SK-N-SH (cell line): ENCODE results near the gene PER3. TPM values are rescaled to one million over a fixed set of nuclear protein-coding genes. Genes with fewer than 3 reads are reported as not detected.

ENCODE experiments used
- CTCF ChIA-PET: fragments of 300-600, 350-600 bp; formaldehyde crosslinking; extraction: SDS; loops from one replicate; lab custom pipeline; 2021; lab: Yijun Ruan, JAX
- POLR2A ChIA-PET: fragments of 350-600 bp; sonication (Branson Sonifier 250); formaldehyde crosslinking; extraction: SDS; loops from one replicate; lab custom pipeline; 2020; ENCODE audit warnings: antibody characterized with exemption, inconsistent platforms; lab: Yijun Ruan, JAX
- DNase-seq: peaks from one replicate; pipeline ENCODE4 v3.0.0; 2012
- H2AFZ ChIP-seq: fragments of 200-600 bp; sonication (generic); 2 replicates; pipeline ENCODE4 v1.8.1; 2016; ENCODE audit warnings: antibody characterized with exemption, mild to moderate bottlenecking, low read depth
- H3F3A ChIP-seq: fragments of 200-600 bp; sonication (generic); replicated peaks from 2 replicates; pipeline ENCODE3; 2016; ENCODE audit warnings: antibody characterized with exemption, mild to moderate bottlenecking; ENCODE audit not compliant: insufficient read depth
- H3K27ac ChIP-seq, 2 experiments: fragments of 200-500 bp in 1 of 2; fragments of 200-600 bp in 1 of 2; sonication (Bioruptor generic) in 1 of 2; sonication (generic), shearing (Covaris generic) in 1 of 2; 2 replicates each; pipeline versions ENCODE4 v1.5.1 to v1.6.1; 2014 to 2016; ENCODE audit warnings: low read depth in 2 of 2, inconsistent platforms in 1 of 2, low read length in 1 of 2, mild to moderate bottlenecking in 1 of 2, mixed read lengths in 1 of 2
- H3K27me3 ChIP-seq: fragments of 200-600 bp; sonication (generic), shearing (Covaris generic); 2 replicates; pipeline ENCODE4 v1.6.1; 2016; ENCODE audit warnings: mixed run types; ENCODE audit not compliant: insufficient read depth
- H3K36me3 ChIP-seq, 2 experiments: fragments of 200-500 bp in 1 of 2; fragments of 200-600 bp in 1 of 2; sonication (Bioruptor generic) in 1 of 2; sonication (generic) in 1 of 2; replicated peaks in 1 of 2; 2 replicates each; pipeline versions ENCODE3 to v1.5.1; 2014 to 2016; ENCODE audit warnings: low read length in 1 of 2, mild to moderate bottlenecking in 1 of 2; ENCODE audit not compliant: insufficient read depth in 2 of 2, control insufficient read depth in 1 of 2
- H3K4me1 ChIP-seq, 2 experiments: fragments of 200-500 bp in 1 of 2; fragments of 200-600 bp in 1 of 2; sonication (Bioruptor generic) in 1 of 2; sonication (generic), shearing (Covaris generic) in 1 of 2; 2 replicates each; pipeline versions ENCODE4 v1.5.1 to v1.6.1; 2014 to 2016; ENCODE audit warnings: low read depth in 1 of 2, low read length in 1 of 2, mixed run types in 1 of 2; ENCODE audit not compliant: insufficient read depth in 2 of 2, control insufficient read depth in 1 of 2
- H3K4me2 ChIP-seq: fragments of 200-600 bp; sonication (generic), shearing (Covaris generic); 2 replicates; pipeline ENCODE4 v1.6.1; 2017; ENCODE audit warnings: mixed run types
- H3K4me3 ChIP-seq, 2 experiments: fragments of 200-500 bp in 1 of 2; fragments of 200-600 bp in 1 of 2; sonication (Bioruptor generic) in 1 of 2; sonication (generic), shearing (Covaris generic) in 1 of 2; 2 replicates each; pipeline versions ENCODE4 v1.5.1 to v1.8.1; 2014 to 2016; ENCODE audit warnings: low read depth in 2 of 2, inconsistent platforms in 1 of 2, low read length in 1 of 2, mild to moderate bottlenecking in 1 of 2, mixed read lengths in 1 of 2, moderate library complexity in 1 of 2
- H3K79me2 ChIP-seq: fragments of 200-600 bp; sonication (generic); 2 replicates; pipeline ENCODE4 v1.8.1; 2017; ENCODE audit warnings: mild to moderate bottlenecking; ENCODE audit not compliant: insufficient read depth
- H3K9ac ChIP-seq: fragments of 200-600 bp; sonication (generic); 2 replicates; pipeline ENCODE4 v1.6.1; 2017; ENCODE audit warnings: mixed run types
- H3K9me2 ChIP-seq: fragments of 200-600 bp; sonication (generic); 2 replicates; pipeline ENCODE4 v1.6.1; 2017; ENCODE audit warnings: mixed run types
- H3K9me3 ChIP-seq: fragments of 200-600 bp; sonication (generic); 2 replicates; pipeline ENCODE4 v1.6.1; 2017; ENCODE audit warnings: mixed run types, mild to moderate bottlenecking, moderate library complexity
- H4K20me1 ChIP-seq: fragments of 200-600 bp; sonication (generic); 2 replicates; pipeline ENCODE4 v1.6.1; 2017; ENCODE audit warnings: mild to moderate bottlenecking, mixed run types; ENCODE audit not compliant: insufficient read depth
- EP300 ChIP-seq, 2 experiments: IDR thresholded peaks; 2 replicates each; pipeline versions ENCODE4 v1.4.0 to v1.6.1; 2012; ENCODE audit warnings: borderline replicate concordance in 1 of 2, low read depth in 1 of 2, low read length in 1 of 2
- EZH2phosphoT487 ChIP-seq: fragments of 200-600 bp; sonication (generic); IDR thresholded peaks from 2 replicates; pipeline ENCODE4 v1.6.1; 2017; ENCODE audit warnings: low read depth, mixed run types, mild to moderate bottlenecking, antibody characterized with exemption, moderate library complexity, borderline replicate concordance
- FOXM1 ChIP-seq: IDR thresholded peaks from 2 replicates; pipeline ENCODE4 v1.4.0; 2012; ENCODE audit warnings: low read depth, mild to moderate bottlenecking
- GATA2 ChIP-seq: sonication (generic); formaldehyde crosslinking; IDR thresholded peaks from 2 replicates; pipeline ENCODE4 v1.5.0; 2020; ENCODE audit warnings: mild to moderate bottlenecking, missing genetic modification reagents
- JUND ChIP-seq: IDR thresholded peaks from 2 replicates; pipeline ENCODE4 v1.4.0; 2012
- NFIC ChIP-seq: IDR thresholded peaks from 2 replicates; pipeline ENCODE4 v1.4.0; 2012; ENCODE audit warnings: borderline replicate concordance
- REST ChIP-seq: IDR thresholded peaks from 2 replicates; pipeline ENCODE4 v1.6.1; 2012; ENCODE audit warnings: mild to moderate bottlenecking, low read depth, low read length, moderate library complexity
- RXRA ChIP-seq: IDR thresholded peaks from 2 replicates; pipeline ENCODE4 v1.4.0; 2012; ENCODE audit warnings: low read depth, mild to moderate bottlenecking, borderline replicate concordance
- TCF12 ChIP-seq: IDR thresholded peaks from 2 replicates; pipeline ENCODE4 v1.4.0; 2012
- TEAD4 ChIP-seq: IDR thresholded peaks from 2 replicates; pipeline ENCODE4 v1.4.0; 2012; ENCODE audit warnings: mild to moderate bottlenecking, borderline replicate concordance; ENCODE audit not compliant: insufficient read depth
- USF1 ChIP-seq: IDR thresholded peaks from 2 replicates; pipeline ENCODE4 v1.4.0; 2012; ENCODE audit warnings: low read depth, borderline replicate concordance
- ZBTB33 ChIP-seq: IDR thresholded peaks from 2 replicates; pipeline ENCODE4 v1.4.0; 2012; ENCODE audit warnings: low read depth, borderline replicate concordance
- WGBS: methylation state at CpG from one replicate; pipeline ENCODE4 v1.1.6; 2017; ENCODE audit warnings: low lambda C conversion rate; 5-methylcytosine and 5-hydroxymethylcytosine counted together
- polyA plus RNA-seq, 3 experiments: library from polyadenylated mRNA; depleted of rRNA; stranded (reverse); fragments of >200 nt; gene quantifications; 2 replicates each; pipeline ENCODE4 v1.2.3, GENCODE V29; 2012
- TF ChIP-seq, protein P1 (sequence below): fragments of 200-600 bp; sonication (generic); IDR thresholded peaks from 2 replicates; pipeline ENCODE4 v1.6.1; 2017; ENCODE audit warnings: antibody characterized with exemption, mild to moderate bottlenecking, moderate library complexity
- TF ChIP-seq, protein P2 (sequence below): fragments of 150-350 bp; IDR thresholded peaks from 2 replicates; pipeline ENCODE4 v1.6.1; 2017; ENCODE audit warnings: antibody characterized with exemption, low read length, low read depth, borderline replicate concordance

Gene PER3
- polyA plus RNA-seq, 1 of the 3 experiments (the other 2 are of a cell fraction): 6.0 TPM

DNA sequence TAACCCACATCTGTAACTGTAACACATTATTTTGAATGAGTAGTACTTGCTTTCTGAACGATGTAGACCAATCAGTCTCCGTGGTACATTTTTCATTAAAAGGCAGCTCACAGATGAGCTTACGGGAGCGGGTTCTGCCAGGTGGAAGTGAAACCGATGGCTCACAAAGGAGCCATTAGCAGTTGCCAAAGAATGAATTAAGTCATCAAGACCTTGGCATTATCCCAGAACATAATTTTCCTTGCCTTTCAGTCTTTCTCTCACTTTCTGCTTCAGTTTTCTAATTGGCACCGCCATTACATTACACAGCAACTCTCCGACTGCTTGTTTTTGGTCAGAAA is 102.3 kb downstream of the PER3 start:
- Histone ChIP-seq H2AFZ (no peak overlapping the region), H3K27ac (no peak overlapping the region), H3K4me3 (no peak overlapping the region), H3F3A (peaks cover 5% of the 10 kb centered on the region), H3K9me3 (no peaks in the 10 kb centered on the region), H4K20me1 (no peaks in the 10 kb centered on the region), H3K36me3 (no peaks in the 10 kb centered on the region), H3K79me2 (no peaks in the 10 kb centered on the region), H3K27me3 (no peaks in the 10 kb centered on the region), H3K4me1 (peaks cover 0 to 7% of the 10 kb centered on the region in 2 experiments; a peak in 1 of 4 replicates), H3K9ac (no peak overlapping the region), H3K4me2 (no peak overlapping the region), H3K9me2 (no peaks in the 10 kb centered on the region)
- DNase-seq: no peak
- ChIA-PET CTCF (no interaction called here), POLR2A (no interaction called here)
- WGBS: 62% methylated on average over 7 of the region's 7 CpGs
- TF ChIP-seq, protein P1, sequence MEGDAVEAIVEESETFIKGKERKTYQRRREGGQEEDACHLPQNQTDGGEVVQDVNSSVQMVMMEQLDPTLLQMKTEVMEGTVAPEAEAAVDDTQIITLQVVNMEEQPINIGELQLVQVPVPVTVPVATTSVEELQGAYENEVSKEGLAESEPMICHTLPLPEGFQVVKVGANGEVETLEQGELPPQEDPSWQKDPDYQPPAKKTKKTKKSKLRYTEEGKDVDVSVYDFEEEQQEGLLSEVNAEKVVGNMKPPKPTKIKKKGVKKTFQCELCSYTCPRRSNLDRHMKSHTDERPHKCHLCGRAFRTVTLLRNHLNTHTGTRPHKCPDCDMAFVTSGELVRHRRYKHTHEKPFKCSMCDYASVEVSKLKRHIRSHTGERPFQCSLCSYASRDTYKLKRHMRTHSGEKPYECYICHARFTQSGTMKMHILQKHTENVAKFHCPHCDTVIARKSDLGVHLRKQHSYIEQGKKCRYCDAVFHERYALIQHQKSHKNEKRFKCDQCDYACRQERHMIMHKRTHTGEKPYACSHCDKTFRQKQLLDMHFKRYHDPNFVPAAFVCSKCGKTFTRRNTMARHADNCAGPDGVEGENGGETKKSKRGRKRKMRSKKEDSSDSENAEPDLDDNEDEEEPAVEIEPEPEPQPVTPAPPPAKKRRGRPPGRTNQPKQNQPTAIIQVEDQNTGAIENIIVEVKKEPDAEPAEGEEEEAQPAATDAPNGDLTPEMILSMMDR: no peak
- TF ChIP-seq FOXM1: no peak
- no peak for TF ChIP-seq NFIC
- TF ChIP-seq ZBTB33: no peak
- TF ChIP-seq, protein P2, sequence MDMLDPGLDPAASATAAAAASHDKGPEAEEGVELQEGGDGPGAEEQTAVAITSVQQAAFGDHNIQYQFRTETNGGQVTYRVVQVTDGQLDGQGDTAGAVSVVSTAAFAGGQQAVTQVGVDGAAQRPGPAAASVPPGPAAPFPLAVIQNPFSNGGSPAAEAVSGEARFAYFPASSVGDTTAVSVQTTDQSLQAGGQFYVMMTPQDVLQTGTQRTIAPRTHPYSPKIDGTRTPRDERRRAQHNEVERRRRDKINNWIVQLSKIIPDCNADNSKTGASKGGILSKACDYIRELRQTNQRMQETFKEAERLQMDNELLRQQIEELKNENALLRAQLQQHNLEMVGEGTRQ: no peak
- TF ChIP-seq GATA2 (CRISPR knock-in tag): no peak
- TF ChIP-seq TCF12: no peak
- TF ChIP-seq TEAD4: no peak
- no peak for TF ChIP-seq JUND
- no peak for TF ChIP-seq RXRA
- TF ChIP-seq EP300 (IDR thresholded peaks at IDR 0.05; ENCODE audit: borderline replicate concordance in 1 of 2, low read depth in 1 of 2, low read length in 1 of 2): no peak
- TF ChIP-seq USF1: no peak
- no peak for TF ChIP-seq EZH2phosphoT487
- no peak for TF ChIP-seq REST
